Fibroblast of skin of abdomen (primary cell): ENCODE results near the gene ESPNL.

Experiments
- DNase-seq: peaks from one replicate; pipeline ENCODE4 v3.0.0-alpha.2; 2013

ESPNL gene

GRCh38 chr2:238080518-238080917 lies 19.6 kb upstream of the ESPNL start:
- no peak for DNase-seq

- DNase-seq: no peak
Measured at GRCh38 chr2:238081150-238081549, 19.0 kb upstream of the ESPNL start.

- no peak for DNase-seq
Measured at GRCh38 chr2:238081561-238081960, 18.6 kb upstream of the ESPNL start.

DNA sequence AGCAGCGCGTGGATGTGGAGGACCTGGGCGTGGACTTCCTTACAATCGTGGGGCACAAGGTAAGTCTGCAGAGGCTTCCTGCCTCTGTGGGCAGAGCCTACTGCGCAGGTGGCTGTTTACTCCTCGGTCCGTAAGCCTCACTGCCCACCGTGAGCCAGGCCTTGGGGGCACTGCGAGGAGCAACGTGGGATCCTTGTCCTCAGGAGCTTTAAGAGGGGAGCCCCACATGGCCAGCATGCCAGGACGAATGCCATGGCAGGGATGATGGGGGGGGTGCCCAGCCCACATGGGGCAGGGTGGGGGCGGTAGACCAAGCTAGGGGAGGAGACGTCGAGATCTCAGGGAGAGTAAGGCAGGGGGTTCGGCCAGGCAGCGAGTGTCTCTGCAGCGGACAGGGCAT lies 18.0 kb upstream of the ESPNL start:
- no peak for DNase-seq

GRCh38 chr2:238082827-238083226 lies 17.3 kb upstream of the ESPNL start:
- DNase-seq: no peak

DNA sequence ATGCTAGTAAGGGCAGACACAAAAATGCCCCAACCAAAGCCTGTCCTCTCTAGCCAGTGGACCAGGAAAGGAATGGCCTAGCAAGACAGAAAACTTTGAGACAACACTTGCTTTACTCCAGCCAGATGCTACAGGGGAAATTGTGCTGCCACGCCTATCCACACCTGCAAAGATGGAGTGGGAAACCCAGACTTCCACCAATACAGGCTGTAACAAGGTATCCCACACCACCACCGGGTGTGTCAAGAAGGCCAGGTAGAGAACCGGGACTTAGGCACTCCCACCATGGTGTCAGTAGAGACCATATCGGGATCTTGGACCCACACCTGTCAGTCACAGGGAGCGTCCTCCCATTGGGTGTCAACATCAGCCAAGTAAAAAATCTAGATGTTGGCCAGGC lies 16.2 kb upstream of the ESPNL start:
- DNase-seq: no peak

DNA sequence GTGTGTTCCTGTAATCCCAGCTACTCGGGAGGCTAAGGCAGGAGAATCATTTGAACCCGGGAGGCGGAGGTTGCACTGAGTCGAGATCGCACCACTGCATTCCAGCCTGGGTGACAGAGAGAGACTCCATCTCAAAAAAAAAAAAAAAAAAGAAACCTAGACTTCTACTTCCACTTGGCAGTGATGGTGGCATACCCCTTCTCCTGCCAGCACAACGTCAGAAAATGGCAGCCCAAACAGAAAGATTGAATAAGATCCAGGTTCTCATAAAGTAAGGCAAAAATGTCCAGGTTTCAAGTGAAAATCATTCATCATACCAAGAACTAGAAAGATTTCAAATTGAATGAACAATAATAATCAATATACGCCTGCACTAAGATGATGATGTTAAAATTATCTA lies 15.4 kb upstream of the ESPNL start:
- no peak for DNase-seq

- no peak for DNase-seq
Measured at GRCh38 chr2:238085899-238086298, 14.2 kb upstream of the ESPNL start.

GRCh38 chr2:238087211-238087610 lies 12.9 kb upstream of the ESPNL start:
- no peak for DNase-seq

DNA sequence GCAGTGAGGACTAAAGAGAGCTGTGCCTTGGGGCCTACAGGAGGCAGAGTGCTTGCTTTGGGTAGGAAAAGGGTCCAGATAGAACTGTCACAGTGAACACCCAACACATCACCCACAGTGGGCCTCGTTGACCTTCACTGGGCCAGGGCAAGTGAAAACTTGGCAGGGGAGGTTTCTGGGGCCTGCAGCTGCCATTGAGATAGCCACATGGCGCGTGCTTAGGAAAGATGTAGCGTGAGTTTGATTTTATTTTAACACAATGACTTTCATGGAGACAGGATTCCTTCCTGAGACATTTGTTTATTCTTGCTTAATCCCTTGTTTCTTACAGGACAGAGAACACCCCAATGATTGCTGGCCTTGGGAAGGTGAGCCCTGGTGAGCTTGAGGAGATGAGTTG lies 9.3 kb upstream of the ESPNL start:
- no peak for DNase-seq

GRCh38 chr2:238091436-238092060 lies 8.6 kb upstream of the ESPNL start:
- DNase-seq: no peak

- DNase-seq: no peak
Measured at GRCh38 chr2:238092486-238093035, 7.6 kb upstream of the ESPNL start.

GRCh38 chr2:238093181-238094140 lies 6.7 kb upstream of the ESPNL start:
- DNase-seq: no peak

- DNase-seq: no peak
Measured at GRCh38 chr2:238094438-238095022, 5.6 kb upstream of the ESPNL start.

DNA sequence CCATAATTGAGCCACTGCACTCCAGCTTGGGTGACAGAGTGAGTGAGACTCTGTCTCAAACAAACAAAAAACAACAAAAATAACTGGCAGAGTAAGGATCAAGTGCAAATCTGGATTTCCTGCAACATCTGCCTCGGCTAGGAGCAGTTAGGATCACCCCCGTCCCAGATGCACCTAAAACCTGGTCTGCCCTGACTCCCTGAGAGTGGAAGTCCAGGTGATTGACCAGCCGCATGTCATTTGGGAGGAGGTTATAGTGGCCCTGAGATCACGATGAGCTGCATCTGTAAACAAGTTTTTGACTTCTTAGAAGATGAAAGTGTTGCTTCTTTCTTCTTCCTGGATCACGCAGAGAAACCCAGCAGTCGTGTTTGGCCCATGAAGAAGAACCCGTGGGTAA lies 5.0 kb upstream of the ESPNL start:
- no peak for DNase-seq

GRCh38 chr2:238096311-238097011 lies 3.7 kb upstream of the ESPNL start:
- DNase-seq: no peak

GRCh38 chr2:238097201-238097987 lies 2.7 kb upstream of the ESPNL start:
- no peak for DNase-seq

- DNase-seq: no peak
Measured at GRCh38 chr2:238097988-238098871, 1.9 kb upstream of the ESPNL start.

- DNase-seq: no peak
Measured at GRCh38 chr2:238098901-238099713, 1.0 kb upstream of the ESPNL start.

DNA sequence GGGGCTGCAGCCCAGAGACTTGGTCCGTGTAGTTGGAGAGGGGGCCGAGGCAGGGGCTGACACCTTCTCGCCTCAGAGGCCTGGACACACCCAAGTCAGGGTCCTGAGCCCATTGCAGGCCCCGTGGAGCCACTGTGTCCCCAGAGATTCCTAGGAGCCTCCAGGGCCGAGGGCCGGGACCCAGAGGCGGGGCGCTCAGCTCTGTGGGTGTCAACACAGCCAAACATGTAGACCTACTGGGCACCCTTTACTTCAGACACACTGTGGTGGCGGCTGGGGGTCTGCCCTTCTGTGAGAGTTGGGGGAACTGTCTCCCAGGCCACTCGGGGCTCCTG lies 459 bp upstream of the ESPNL start:
- DNase-seq: no peak
